Peyer's patch (tissue), 4 donors: ENCODE measurements around the gene COQ2. TPM values are rescaled to one million over a fixed set of nuclear protein-coding genes. Genes with fewer than 3 reads are reported as not detected.

Source experiments
- DNase-seq, 3 donors: peaks; one replicate each; pipeline ENCODE4 v3.0.0-alpha.2; 2017 to 2019
- H3K27ac ChIP-seq, 4 donors: fragments of 200-600 bp; sonication (generic); one replicate each; pipeline ENCODE4 v1.5.1; 2016 to 2019
- H3K27me3 ChIP-seq, 2 donors: fragments of 200-600 bp; sonication (generic); one replicate each; pipeline ENCODE4 v1.5.1; 2019
- H3K36me3 ChIP-seq, 3 donors: fragments of 200-600 bp; sonication (generic); one replicate each; pipeline ENCODE4 v1.5.1; 2016 to 2019
- H3K4me1 ChIP-seq, 4 donors: fragments of 200-600 bp; sonication (generic); one replicate each; pipeline ENCODE4 v1.5.1; 2016 to 2019
- H3K4me3 ChIP-seq, 4 donors: fragments of 200-600 bp; sonication (generic); 1 replicate in 3 of 4; 2 replicates in 1 of 4; pipeline ENCODE4 v1.5.1; 2016 to 2019; ENCODE audit warnings: mild to moderate bottlenecking in 1 of 4
- H3K9me3 ChIP-seq, 4 donors: fragments of 200-600 bp; sonication (generic); one replicate each; pipeline ENCODE4 v1.5.1; 2016 to 2019; ENCODE audit warnings: mild to moderate bottlenecking in 1 of 4
- POLR2A ChIP-seq, 2 donors: fragments of 450-650 bp; IDR thresholded peaks; one replicate each; pipeline ENCODE4 v1.5.1; 2017; ENCODE audit warnings: antibody characterized with exemption in 2 of 2, mild to moderate bottlenecking in 2 of 2, moderate library complexity in 2 of 2
- total RNA-seq, 4 donors: library from RNA; depleted of rRNA; stranded (reverse); fragments of >200 nt; gene quantifications; one replicate each; pipeline ENCODE4 v1.1.0, GENCODE V29; 2016
- TF ChIP-seq, protein P1 (sequence below), 6 experiments: fragments of 450-650 bp in 4 of 6; fragments of 200-600 bp in 2 of 6; sonication (generic) in 1 of 6; IDR thresholded peaks; one replicate each; pipeline ENCODE4 v1.5.1; 2017 to 2019; ENCODE audit warnings: antibody characterized with exemption in 6 of 6, mild to moderate bottlenecking in 3 of 6, moderate library complexity in 1 of 6

Gene COQ2
- total RNA-seq, 4 donors from 2014 or later: 11.0 to 15.6 (median 12.9) TPM

- Histone ChIP-seq H3K4me1 (peaks cover 0 to 12% (median 0%) of the 10 kb centered on the region in 4 donors), H3K27ac (peak overlapping the region in 2 of 4 donors; percentile 22 to 46), H3K27me3 (no peaks in the 10 kb centered on the region), H3K9me3 (no peaks in the 10 kb centered on the region), H3K4me3 (no peak overlapping the region), H3K36me3 (no peaks in the 10 kb centered on the region)
- TF ChIP-seq, protein P1, sequence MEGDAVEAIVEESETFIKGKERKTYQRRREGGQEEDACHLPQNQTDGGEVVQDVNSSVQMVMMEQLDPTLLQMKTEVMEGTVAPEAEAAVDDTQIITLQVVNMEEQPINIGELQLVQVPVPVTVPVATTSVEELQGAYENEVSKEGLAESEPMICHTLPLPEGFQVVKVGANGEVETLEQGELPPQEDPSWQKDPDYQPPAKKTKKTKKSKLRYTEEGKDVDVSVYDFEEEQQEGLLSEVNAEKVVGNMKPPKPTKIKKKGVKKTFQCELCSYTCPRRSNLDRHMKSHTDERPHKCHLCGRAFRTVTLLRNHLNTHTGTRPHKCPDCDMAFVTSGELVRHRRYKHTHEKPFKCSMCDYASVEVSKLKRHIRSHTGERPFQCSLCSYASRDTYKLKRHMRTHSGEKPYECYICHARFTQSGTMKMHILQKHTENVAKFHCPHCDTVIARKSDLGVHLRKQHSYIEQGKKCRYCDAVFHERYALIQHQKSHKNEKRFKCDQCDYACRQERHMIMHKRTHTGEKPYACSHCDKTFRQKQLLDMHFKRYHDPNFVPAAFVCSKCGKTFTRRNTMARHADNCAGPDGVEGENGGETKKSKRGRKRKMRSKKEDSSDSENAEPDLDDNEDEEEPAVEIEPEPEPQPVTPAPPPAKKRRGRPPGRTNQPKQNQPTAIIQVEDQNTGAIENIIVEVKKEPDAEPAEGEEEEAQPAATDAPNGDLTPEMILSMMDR (IDR thresholded peaks at IDR 0.05): no peak
- TF ChIP-seq POLR2A (IDR thresholded peaks at IDR 0.05): no peak
- DNase-seq: peak in 1 of 3 donors; percentile 63
These were observed 36.1 kb downstream of the COQ2 start for GRCh38 chr4:83248486-83248885.

DNA sequence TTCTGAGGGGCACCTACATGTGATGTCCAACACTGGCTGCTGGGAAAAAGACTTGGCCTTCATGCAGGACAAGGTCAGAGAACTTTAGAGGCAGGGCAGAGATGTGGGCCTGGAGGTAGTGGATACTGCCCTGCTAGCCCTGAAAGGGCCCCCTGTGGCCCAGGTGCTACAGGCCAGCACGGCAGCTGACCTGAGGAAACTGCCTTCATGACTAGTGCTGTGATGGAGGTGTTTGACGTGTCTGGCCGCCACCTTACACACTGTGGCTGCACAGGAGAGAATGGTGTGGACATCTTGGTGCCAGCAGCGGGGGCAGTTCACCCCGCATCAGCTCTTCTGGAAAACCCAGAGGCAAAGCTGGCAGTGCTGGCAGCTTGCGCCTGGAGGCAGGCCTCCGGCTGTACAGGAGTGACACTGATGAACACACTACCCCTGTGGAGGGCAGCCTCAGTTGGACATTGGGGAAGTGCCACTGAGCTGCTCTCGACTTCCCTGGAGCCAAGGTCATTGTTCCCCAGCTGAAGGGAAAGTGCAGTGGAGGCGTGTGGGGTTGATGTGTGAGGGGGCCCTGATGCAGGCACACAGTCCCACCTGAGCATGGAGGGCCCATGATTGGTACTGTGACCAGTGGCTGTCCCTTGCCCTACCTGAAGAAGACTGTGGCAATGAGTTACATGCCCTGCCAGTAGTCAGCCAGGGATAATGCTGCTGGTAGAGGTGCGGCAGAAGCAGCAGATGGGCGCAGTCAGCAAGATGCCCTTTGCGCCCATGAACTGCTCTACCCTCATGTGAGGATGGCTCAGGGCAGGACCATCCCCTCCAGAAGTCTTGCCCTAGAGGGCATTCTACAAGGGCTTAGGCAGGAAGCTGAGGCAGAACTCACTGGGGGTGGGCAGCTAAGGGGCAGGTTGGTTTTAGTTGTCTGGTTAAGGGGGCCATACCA is 36.9 kb downstream of the COQ2 start:
- H3K9me3 ChIP-seq: no peaks in the 10 kb centered on the region
- no peak overlapping the region for H3K4me3 ChIP-seq
- DNase-seq: no peak
- peak overlapping the region in 2 of 4 donors; percentile 22 to 46 for H3K27ac ChIP-seq
- no peaks in the 10 kb centered on the region for H3K27me3 ChIP-seq
- TF ChIP-seq, protein P1 (IDR thresholded peaks at IDR 0.05): no peak
- no peak for TF ChIP-seq POLR2A (IDR thresholded peaks at IDR 0.05)
- H3K4me1 ChIP-seq: peaks cover 0 to 7% (median 0%) of the 10 kb centered on the region in 4 donors
- no peaks in the 10 kb centered on the region for H3K36me3 ChIP-seq

DNA sequence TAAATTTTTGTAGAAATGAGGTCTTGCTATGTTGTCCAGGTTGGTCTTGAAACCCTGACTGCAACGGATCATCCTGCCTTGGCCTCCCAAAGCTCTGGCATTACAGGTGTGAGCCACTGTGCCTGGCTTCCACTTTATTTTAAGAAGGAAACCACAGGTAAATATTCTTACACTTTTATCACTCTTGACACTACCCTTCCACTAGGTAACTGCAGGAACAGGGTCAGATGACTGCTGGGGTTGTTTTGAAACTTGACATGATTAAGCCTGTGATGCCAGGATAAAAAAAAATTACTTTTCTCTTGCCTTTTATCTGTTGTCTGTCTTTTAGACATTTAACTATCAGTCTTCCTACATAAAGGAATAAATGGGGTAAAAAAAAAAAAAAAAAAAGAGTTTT is 43.5 kb downstream of the COQ2 start:
- H3K9me3 ChIP-seq: no peaks in the 10 kb centered on the region
- no peak overlapping the region for H3K4me3 ChIP-seq
- H3K27ac ChIP-seq: no peak overlapping the region
- no peak for TF ChIP-seq POLR2A (IDR thresholded peaks at IDR 0.05)
- TF ChIP-seq, protein P1 (IDR thresholded peaks at IDR 0.05): no peak
- no peak for DNase-seq
- H3K36me3 ChIP-seq: no peaks in the 10 kb centered on the region
- H3K4me1 ChIP-seq: peaks cover 0 to under 1% (median 0%) of the 10 kb centered on the region in 4 donors
- no peaks in the 10 kb centered on the region for H3K27me3 ChIP-seq

- Histone ChIP-seq H3K27ac (peak overlapping the region in 1 of 4 donors; percentile 36), H3K9me3 (no peaks in the 10 kb centered on the region), H3K4me1 (peaks cover 0 to 6% (median 0%) of the 10 kb centered on the region in 4 donors), H3K4me3 (no peak overlapping the region), H3K27me3 (no peaks in the 10 kb centered on the region), H3K36me3 (no peaks in the 10 kb centered on the region)
- TF ChIP-seq POLR2A (IDR thresholded peaks at IDR 0.05): no peak
- TF ChIP-seq, protein P1 (IDR thresholded peaks at IDR 0.05): no peak
- DNase-seq: no peak
These were observed 44.2 kb downstream of the COQ2 start for GRCh38 chr4:83240379-83240875.

- no peaks in the 10 kb centered on the region for H3K27me3 ChIP-seq
- no peak for DNase-seq
- H3K9me3 ChIP-seq: no peaks in the 10 kb centered on the region
- H3K27ac ChIP-seq: no peak overlapping the region
- no peak overlapping the region for H3K4me3 ChIP-seq
- TF ChIP-seq, protein P1 (IDR thresholded peaks at IDR 0.05): no peak
- no peak for TF ChIP-seq POLR2A (IDR thresholded peaks at IDR 0.05)
- H3K36me3 ChIP-seq: no peaks in the 10 kb centered on the region
- H3K4me1 ChIP-seq: peaks cover 0 to 6% (median 0%) of the 10 kb centered on the region in 4 donors
These were observed 46.0 kb downstream of the COQ2 start for GRCh38 chr4:83238393-83239248.
